HK-2 (cell line): ENCODE results near the gene ARHGEF28.

ENCODE experiments used
- DNase-seq: peaks from one replicate; pipeline ENCODE4 v3.0.0-alpha.2; 2018; ENCODE audit not compliant: unreplicated experiment

Gene ARHGEF28

GRCh38 chr5:73962801-73963425 is 336.9 kb downstream of the ARHGEF28 start:
- DNase-seq = no peak

- no peak for DNase-seq
Observed at GRCh38 chr5:73964352-73964865, 338.4 kb downstream of the ARHGEF28 start.

GRCh38 chr5:73966451-73966850 is 340.5 kb downstream of the ARHGEF28 start:
- DNase-seq = no peak

- no peak for DNase-seq
Observed at GRCh38 chr5:73967347-73967746, 341.4 kb downstream of the ARHGEF28 start.

- DNase-seq = no peak
Observed at GRCh38 chr5:73968246-73968645, 342.2 kb downstream of the ARHGEF28 start.

- DNase-seq = no peak
Observed at GRCh38 chr5:73968729-73969128, 342.7 kb downstream of the ARHGEF28 start.

GRCh38 chr5:73969195-73970036 is 343.4 kb downstream of the ARHGEF28 start:
- DNase-seq = no peak

- DNase-seq = no peak
Observed at GRCh38 chr5:73971326-73971725, 345.3 kb downstream of the ARHGEF28 start.

- DNase-seq = no peak
Observed at GRCh38 chr5:73973135-73973534, 347.1 kb downstream of the ARHGEF28 start.

GRCh38 chr5:73974871-73975360 is 348.9 kb downstream of the ARHGEF28 start:
- no peak for DNase-seq

GRCh38 chr5:73975845-73976244 is 349.8 kb downstream of the ARHGEF28 start:
- no peak for DNase-seq

GRCh38 chr5:73977146-73977545 is 351.1 kb downstream of the ARHGEF28 start:
- no peak for DNase-seq

GRCh38 chr5:73979321-73979720 is 353.3 kb downstream of the ARHGEF28 start:
- no peak for DNase-seq

GRCh38 chr5:73981704-73982103 is 355.7 kb downstream of the ARHGEF28 start:
- DNase-seq = no peak

GRCh38 chr5:73983644-73984043 is 357.6 kb downstream of the ARHGEF28 start:
- DNase-seq = no peak

- DNase-seq = no peak
Observed at GRCh38 chr5:73985145-73985544, 359.1 kb downstream of the ARHGEF28 start.

GRCh38 chr5:73986729-73987128 is 360.7 kb downstream of the ARHGEF28 start:
- no peak for DNase-seq

GRCh38 chr5:73987915-73988314 is 361.9 kb downstream of the ARHGEF28 start:
- DNase-seq = no peak

- no peak for DNase-seq
Observed at GRCh38 chr5:73989956-73990355, 364.0 kb downstream of the ARHGEF28 start.
